ENCODE measurements around the gene ACAA2.

The ACAA2 gene

GRCh38 chr18:49754866-49755265 lies 58.5 kb downstream of the ACAA2 start:
- no peak for TF ChIP-seq CTCF (IDR thresholded peaks at IDR 0.05; ENCODE audit: insufficient read depth, low read length, missing control alignments)
- CTCF ChIA-PET = interaction anchor here (1.4 to 1.5 kb wide), 2 partner anchors 12 to 246 kb away, joined by 3 to 5 read pairs; no protein-coding TSS in a partner anchor
- POLR2A ChIA-PET = no interaction called here
- DNase-seq (ENCODE audit: low read depth, low spot score) = no peak
- H3K4me3 ChIP-seq (ENCODE audit: low read depth, low read length) = no peak overlapping the region

- POLR2A ChIA-PET = no interaction called here
- H3K4me3 ChIP-seq (ENCODE audit: low read depth, low read length) = no peak overlapping the region
- DNase-seq (ENCODE audit: low read depth, low spot score) = no peak
- no peak for TF ChIP-seq CTCF (IDR thresholded peaks at IDR 0.05; ENCODE audit: insufficient read depth, low read length, missing control alignments)
- CTCF ChIA-PET = no interaction called here
These were observed 59.7 kb downstream of the ACAA2 start for GRCh38 chr18:49753643-49754042.

- no peak for DNase-seq (ENCODE audit: low read depth, low spot score)
- H3K4me3 ChIP-seq (ENCODE audit: low read depth, low read length) = no peak overlapping the region
- ChIA-PET CTCF (no interaction called here), POLR2A (no interaction called here)
- TF ChIP-seq CTCF (IDR thresholded peaks at IDR 0.05; ENCODE audit: insufficient read depth, low read length, missing control alignments) = no peak
These were observed 61.3 kb downstream of the ACAA2 start for GRCh38 chr18:49752095-49752457.

GRCh38 chr18:49751427-49752094 lies 61.8 kb downstream of the ACAA2 start:
- CTCF ChIA-PET = no interaction called here
- TF ChIP-seq CTCF (IDR thresholded peaks at IDR 0.05; ENCODE audit: insufficient read depth, low read length, missing control alignments) = no peak
- no peak overlapping the region for H3K4me3 ChIP-seq (ENCODE audit: low read depth, low read length)
- no peak for DNase-seq (ENCODE audit: low read depth, low spot score)
- POLR2A ChIA-PET = no interaction called here

- CTCF ChIA-PET = interaction anchor here (0.9 to 1.3 kb wide), 3 partner anchors 17 to 190 kb away, joined by 3 read pairs; no protein-coding TSS in a partner anchor
- H3K4me3 ChIP-seq (ENCODE audit: low read depth, low read length) = no peak overlapping the region
- no peak for DNase-seq (ENCODE audit: low read depth, low spot score)
- POLR2A ChIA-PET = no interaction called here
- TF ChIP-seq CTCF (IDR thresholded peaks at IDR 0.05; ENCODE audit: insufficient read depth, low read length, missing control alignments) = no peak
These were observed 63.8 kb downstream of the ACAA2 start for GRCh38 chr18:49749563-49749962.

GRCh38 chr18:49747876-49748275 lies 65.5 kb downstream of the ACAA2 start:
- ChIA-PET POLR2A (no interaction called here), CTCF (no interaction called here)
- no peak overlapping the region for H3K4me3 ChIP-seq (ENCODE audit: low read depth, low read length)
- no peak for DNase-seq (ENCODE audit: low read depth, low spot score)
- TF ChIP-seq CTCF (IDR thresholded peaks at IDR 0.05; ENCODE audit: insufficient read depth, low read length, missing control alignments) = no peak

All from AG04449 (cell line).